K562 (cell line): ENCODE results near the gene SERPINB7. TPM values are rescaled to one million over a fixed set of nuclear protein-coding genes. Genes with fewer than 3 reads are reported as not detected.

Experiments
- ATAC-seq: fragments of 200-7000 bp; cut with Tn5 transposase; 3 replicates; pipeline ENCODE4 v1.9.1; 2020; ENCODE audit warnings: moderate library complexity
- BruUV-seq: library from RNA; stranded (reverse); fragments of 400-500 nt; replicated peaks from 2 replicates; lab custom pipeline; 2021; lab: Mats Ljungman, UMichigan
- CTCF ChIA-PET: fragments of 300-600 bp; formaldehyde crosslinking; extraction: SDS; loops from one replicate; lab custom pipeline; 2021; ENCODE audit warnings: low intra/inter-chr PET ratio; lab: Yijun Ruan, JAX
- POLR2A ChIA-PET: fragments of 300-600, 350-650 bp; sonication (Branson Sonifier 250); formaldehyde crosslinking; extraction: SDS; loops from one replicate; lab custom pipeline; 2021; ENCODE audit warnings: antibody characterized with exemption, inconsistent platforms; lab: Yijun Ruan, JAX
- DNase-seq, 4 experiments: peaks; one replicate each; pipeline versions ENCODE4 v3.0.0 to v3.0.0-alpha.2; 2011 to 2018; ENCODE audit warnings: low spot score in 3 of 4, mixed read lengths in 3 of 4; ENCODE audit errors: extremely low read depth in 1 of 4
- FAIRE-seq: peaks from 2 replicates; lab custom pipeline; 2011; peaks lifted over from hg19 to GRCh38; lab: Jason Lieb, UNC
- H2AFZ ChIP-seq: 2 replicates; pipeline ENCODE4 v1.6.0; 2011; ENCODE audit warnings: low read depth, low read length, control low read depth, inconsistent platforms
- H3K27ac ChIP-seq: fragments of 200-600 bp; 3 replicates; pipeline ENCODE4 v1.8.0; 2011; ENCODE audit warnings: low read depth, mild to moderate bottlenecking, control low read depth, inconsistent platforms, low read length, moderate library complexity, mixed read lengths; ENCODE audit errors: extremely low read depth
- H3K27me3 ChIP-seq, 2 experiments: fragments of 300-600 bp in 1 of 2; 2 replicates in 1 of 2; 3 replicates in 1 of 2; pipeline versions ENCODE4 v1.6.0 to v1.8.0; 2011; ENCODE audit warnings: inconsistent platforms in 2 of 2, low read length in 2 of 2, mild to moderate bottlenecking in 1 of 2, mixed read lengths in 1 of 2, moderate library complexity in 1 of 2; ENCODE audit not compliant: control insufficient read depth in 2 of 2, insufficient read depth in 2 of 2
- H3K36me3 ChIP-seq: fragments of 300-600 bp; 3 replicates; pipeline ENCODE4 v1.8.0; 2011; ENCODE audit warnings: mild to moderate bottlenecking, low read length, inconsistent platforms; ENCODE audit not compliant: control insufficient read depth, insufficient read depth
- H3K4me1 ChIP-seq, 2 experiments: fragments of 200-600 bp in 1 of 2; replicated peaks in 1 of 2; 2 replicates in 1 of 2; 3 replicates in 1 of 2; pipeline versions ENCODE4 v1.5.1 to v1.8.0; 2011; ENCODE audit warnings: inconsistent platforms in 2 of 2, low read length in 2 of 2, mild to moderate bottlenecking in 1 of 2, mixed read lengths in 1 of 2, moderate library complexity in 1 of 2; ENCODE audit not compliant: control insufficient read depth in 2 of 2, insufficient read depth in 2 of 2
- H3K4me2 ChIP-seq: 2 replicates; pipeline ENCODE4 v1.6.1; 2011; ENCODE audit warnings: low read length, control low read depth, inconsistent platforms, mixed read lengths; ENCODE audit not compliant: insufficient read depth
- H3K4me3 ChIP-seq: fragments of 200-600 bp; sonication (generic), shearing (Covaris generic); 2 replicates; pipeline ENCODE4 v1.5.1; 2016; ENCODE audit warnings: control low read depth, inconsistent platforms
- H3K79me2 ChIP-seq: fragments of 200-600 bp; 3 replicates; pipeline ENCODE4 v1.8.0; 2011; ENCODE audit warnings: low read length, inconsistent platforms; ENCODE audit not compliant: control insufficient read depth, insufficient read depth
- H3K9ac ChIP-seq, 2 experiments: 2 replicates each; pipeline versions ENCODE4 v1.6.0 to v1.6.1; 2011; ENCODE audit warnings: low read depth in 2 of 2, low read length in 2 of 2, control low read depth in 1 of 2, inconsistent platforms in 1 of 2, mild to moderate bottlenecking in 1 of 2, mixed read lengths in 1 of 2; ENCODE audit not compliant: insufficient read depth in 1 of 2
- H3K9me1 ChIP-seq: one replicate; pipeline ENCODE4 v1.6.0; 2011; ENCODE audit warnings: inconsistent platforms, mild to moderate bottlenecking, low read length, moderate library complexity; ENCODE audit not compliant: control insufficient read depth, insufficient read depth
- H3K9me3 ChIP-seq: replicated peaks from 2 replicates; pipeline ENCODE4 v1.5.1; 2011; ENCODE audit warnings: low read depth, low read length, inconsistent platforms; ENCODE audit not compliant: control insufficient read depth, insufficient read depth
- H4K20me1 ChIP-seq: replicated peaks from 2 replicates; pipeline ENCODE4 v1.6.1; 2011; ENCODE audit warnings: low read length, inconsistent platforms, mixed read lengths; ENCODE audit not compliant: control insufficient read depth, insufficient read depth
- ARID2 ChIP-seq: fragments of 450-650 bp; IDR thresholded peaks from 2 replicates; pipeline ENCODE4 v1.6.1; 2017; ENCODE audit warnings: antibody characterized with exemption, mild to moderate bottlenecking
- ELF4 ChIP-seq: fragments of 450-650 bp; formaldehyde crosslinking; IDR thresholded peaks from 2 replicates; pipeline ENCODE4 v1.4.0; 2022; ENCODE audit warnings: missing genetic modification characterization
- HDAC1 ChIP-seq, 2 experiments: fragments of 450-650 bp; IDR thresholded peaks; 2 replicates each; pipeline ENCODE4 v1.6.1; 2016 to 2017; ENCODE audit warnings: inconsistent platforms in 1 of 2, mild to moderate bottlenecking in 1 of 2, moderate library complexity in 1 of 2
- RAD21 ChIP-seq, 2 experiments: fragments of 250-450 bp in 1 of 2; fragments of 450-650 bp in 1 of 2; sonication (Bioruptor Pico) in 1 of 2; formaldehyde crosslinking in 1 of 2; IDR thresholded peaks in 1 of 2; conservative IDR thresholded peaks in 1 of 2; 2 replicates each; pipeline versions ENCODE4 v1.4.0 to v1.8.0; 2020 to 2022; ENCODE audit warnings: mild to moderate bottlenecking in 2 of 2, moderate library complexity in 1 of 2
- ZBTB7A ChIP-seq: IDR thresholded peaks from 2 replicates; pipeline ENCODE4 v1.6.1; 2011; ENCODE audit warnings: low read depth, mild to moderate bottlenecking, low read length, moderate library complexity, borderline replicate concordance; ENCODE audit not compliant: control insufficient read depth
- ZNF75A ChIP-seq: fragments of 450-650 bp; formaldehyde crosslinking; IDR thresholded peaks from 2 replicates; pipeline ENCODE4 v1.4.0; 2020; ENCODE audit warnings: mild to moderate bottlenecking
- WGBS: fragments of 100-300 bp; shearing (Covaris generic); methylation state at CpG from one replicate; pipeline ENCODE4 v1.1.6; 2016; ENCODE audit warnings: low coverage, mixed read lengths; ENCODE audit not compliant: insufficient coverage; ENCODE audit errors: missing lambda C conversion rate; 5-methylcytosine and 5-hydroxymethylcytosine counted together
- in situ Hi-C: fragments of 300-500 bp; cut with MboI; formaldehyde crosslinking; loops from 4 replicates; pipeline ENCODE4 v1.15.0; 2018; ENCODE audit warnings: inconsistent platforms, mixed read lengths
- intact Hi-C: fragments of 100-400 bp; cut with micrococcal nuclease; formaldehyde crosslinking; loops from 2 replicates; pipeline ENCODE4 v1.14.2; 2022
- polyA plus RNA-seq, 8 experiments: library from polyadenylated mRNA; depleted of rRNA in 4 of 8; stranded (reverse) in 5 of 8; unstranded in 3 of 8; fragments of >200 nt; fragmentation: Nextera tagmentation in 2 of 8; fragmentation: Illumina TruSeq in 1 of 8; extraction: Ambion mirVana in 2 of 8; extraction: Trizol in 1 of 8; gene quantifications; 2 replicates each; pipeline versions ENCODE4 v1.2.1 to v1.2.3, GENCODE V29; 2011 to 2014; ENCODE audit warnings: inconsistent platforms in 1 of 8, missing spikeins in 1 of 8
- total RNA-seq, 7 experiments: library from RNA; depleted of rRNA in 6 of 7; stranded (reverse); fragments of >200 nt in 6 of 7; fragmentation: Illumina TruSeq in 2 of 7; extraction: Trizol in 2 of 7; gene quantifications; 2 replicates each; pipeline versions ENCODE4 v1.2.1 to v1.2.3, GENCODE V29; 2011 to 2021; ENCODE audit warnings: low replicate concordance in 1 of 7
- TF ChIP-seq, protein P1 (sequence below), 3 experiments: IDR thresholded peaks in 2 of 3; conservative IDR thresholded peaks in 1 of 3; 2 replicates each; pipeline ENCODE4 v1.5.1; 2011 to 2012; ENCODE audit warnings: low read length in 3 of 3, mild to moderate bottlenecking in 3 of 3, control low read depth in 2 of 3, improper control_type of control experiment in 1 of 3, inconsistent platforms in 1 of 3, low read depth in 1 of 3, mixed read lengths in 1 of 3, moderate library complexity in 1 of 3; ENCODE audit not compliant: insufficient read depth in 2 of 3

The SERPINB7 gene
- total and polyA plus RNA-seq, 9 of the 15 experiments (the other 6 are each of a cell fraction or from before 2014, with no cell fraction given) = not detected

DNA sequence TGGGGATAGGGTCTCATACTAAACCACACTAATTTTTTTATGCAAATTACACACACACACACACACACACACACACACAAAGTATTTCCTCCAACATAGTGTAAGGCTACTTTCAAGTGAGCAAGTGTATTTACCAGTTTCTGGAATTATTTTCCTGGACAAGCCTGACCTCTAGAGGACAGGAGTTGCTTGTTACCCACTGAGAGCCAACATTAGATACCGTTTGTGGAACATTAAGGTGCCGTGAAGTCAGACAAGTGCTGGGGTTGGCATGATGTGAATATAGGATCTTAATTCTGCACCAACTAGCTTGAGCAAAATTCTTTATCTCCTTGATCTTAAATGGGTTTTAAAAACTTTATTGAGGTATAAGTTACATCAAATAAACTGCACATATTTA, 72.9 kb downstream of the SERPINB7 start:
- Histone ChIP-seq H3K79me2 (no peaks in the 10 kb centered on the region), H3K4me2 (no peak overlapping the region), H3K9me1 (no peaks in the 10 kb centered on the region), H3K36me3 (no peaks in the 10 kb centered on the region), H2AFZ (no peak overlapping the region), H3K27me3 (no peaks in the 10 kb centered on the region), H3K27ac (no peak overlapping the region), H3K4me1 (no peaks in the 10 kb centered on the region), H3K9ac (no peak overlapping the region), H4K20me1 (no peaks in the 10 kb centered on the region), H3K4me3 (no peak overlapping the region)
- 0% methylated on average over 2 of the region's 2 CpGs for WGBS
- no peak for FAIRE-seq
- no TSS peak for BruUV-seq
- POLR2A ChIA-PET = no interaction called here
- intact Hi-C loops (loop anchor here (5.0 to 10.0 kb wide), 2 partner anchors 331 to 503 kb away; no protein-coding TSS in a partner anchor), in situ Hi-C loops (loop anchor here (25.0 kb wide), 1 partner anchor 836 kb away; no protein-coding TSS in a partner anchor)
- peak in 3 of 4 experiments; percentile 5 to 23 (median 6) for DNase-seq
- ATAC-seq = no peak
- CTCF ChIA-PET = no interaction called here
- TF ChIP-seq RAD21 (CRISPR knock-in tag; conservative IDR thresholded peaks at IDR 0.05 in 1 of 2, IDR thresholded peaks at IDR 0.05 in 1 of 2) (peak in 1 of 2 experiments; percentile 39; a peak in 3 of 4 replicates), ZBTB7A (no peak), ZNF75A (CRISPR knock-in tag) (no peak), ARID2 (no peak), ELF4 (CRISPR knock-in tag) (no peak), HDAC1 (IDR thresholded peaks at IDR 0.05) (no peak)
- TF ChIP-seq, protein P1, sequence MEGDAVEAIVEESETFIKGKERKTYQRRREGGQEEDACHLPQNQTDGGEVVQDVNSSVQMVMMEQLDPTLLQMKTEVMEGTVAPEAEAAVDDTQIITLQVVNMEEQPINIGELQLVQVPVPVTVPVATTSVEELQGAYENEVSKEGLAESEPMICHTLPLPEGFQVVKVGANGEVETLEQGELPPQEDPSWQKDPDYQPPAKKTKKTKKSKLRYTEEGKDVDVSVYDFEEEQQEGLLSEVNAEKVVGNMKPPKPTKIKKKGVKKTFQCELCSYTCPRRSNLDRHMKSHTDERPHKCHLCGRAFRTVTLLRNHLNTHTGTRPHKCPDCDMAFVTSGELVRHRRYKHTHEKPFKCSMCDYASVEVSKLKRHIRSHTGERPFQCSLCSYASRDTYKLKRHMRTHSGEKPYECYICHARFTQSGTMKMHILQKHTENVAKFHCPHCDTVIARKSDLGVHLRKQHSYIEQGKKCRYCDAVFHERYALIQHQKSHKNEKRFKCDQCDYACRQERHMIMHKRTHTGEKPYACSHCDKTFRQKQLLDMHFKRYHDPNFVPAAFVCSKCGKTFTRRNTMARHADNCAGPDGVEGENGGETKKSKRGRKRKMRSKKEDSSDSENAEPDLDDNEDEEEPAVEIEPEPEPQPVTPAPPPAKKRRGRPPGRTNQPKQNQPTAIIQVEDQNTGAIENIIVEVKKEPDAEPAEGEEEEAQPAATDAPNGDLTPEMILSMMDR (IDR thresholded peaks at IDR 0.05 in 2 of 3, conservative IDR thresholded peaks at IDR 0.05 in 1 of 3; ENCODE audit: insufficient read depth in 2 of 3, low read depth in 1 of 3, low read length in 3 of 3) = peak in 2 of 3 experiments; percentile 32 to 33; a peak in 1 of 6 replicates
- TF ChIP-seq, all 486 proteins: peak for 2
- no peaks in the 10 kb centered on the region for H3K9me3 ChIP-seq
